Thoracic aorta (tissue), 2 donors: ENCODE measurements around the gene XYLT1. TPM values are rescaled to one million over a fixed set of nuclear protein-coding genes. Genes with fewer than 3 reads are reported as not detected.

Experiments
- ATAC-seq: fragments of 150-250 bp; one replicate; pipeline ENCODE4 v1.8.0; 2017; ENCODE audit warnings: low read depth; ENCODE audit not compliant: insufficient number of reproducible peaks, low FRiP score
- DNase-seq: peaks from one replicate; pipeline ENCODE4 v3.0.0-alpha.2; 2020; ENCODE audit warnings: low spot score
- H3K27ac ChIP-seq, 2 donors: fragments of 200-600 bp; sonication (generic); 1 replicate in 1 of 2; 2 replicates in 1 of 2; pipeline ENCODE4 v1.5.1; 2016; ENCODE audit warnings: mild to moderate bottlenecking in 2 of 2, moderate library complexity in 2 of 2
- H3K27me3 ChIP-seq: fragments of 200-600 bp; sonication (generic); replicated peaks from 2 replicates; pipeline ENCODE4 v1.6.0; 2016; ENCODE audit warnings: mild to moderate bottlenecking; ENCODE audit not compliant: insufficient read depth
- H3K36me3 ChIP-seq: fragments of 200-600 bp; sonication (generic); one replicate; pipeline ENCODE4 v1.5.1; 2016
- H3K4me1 ChIP-seq, 2 donors: fragments of 200-600 bp; sonication (generic); 1 replicate in 1 of 2; 2 replicates in 1 of 2; pipeline versions ENCODE4 v1.5.1 to v1.6.0; 2016; ENCODE audit warnings: low read depth in 2 of 2, mild to moderate bottlenecking in 1 of 2; ENCODE audit not compliant: control insufficient read depth in 1 of 2
- H3K4me3 ChIP-seq: fragments of 200-600 bp; sonication (generic); 2 replicates; pipeline ENCODE4 v1.5.1; 2016; ENCODE audit warnings: mild to moderate bottlenecking
- H3K9me3 ChIP-seq: fragments of 200-600 bp; sonication (generic); 2 replicates; pipeline ENCODE4 v1.5.1; 2016
- CTCF ChIP-seq: fragments of 200-600 bp; sonication (generic); IDR thresholded peaks from one replicate; pipeline ENCODE4 v1.5.1; 2019; ENCODE audit warnings: antibody characterized with exemption
- total RNA-seq, 2 donors: library from RNA; depleted of rRNA; stranded (reverse); fragments of >200 nt; gene quantifications; one replicate each; pipeline versions ENCODE4 v1.1.0 to v1.2.3, GENCODE V29; 2016

The XYLT1 gene
- total RNA-seq, 2 donors from 2014 or later = 13.1 to 22.5 TPM

DNA sequence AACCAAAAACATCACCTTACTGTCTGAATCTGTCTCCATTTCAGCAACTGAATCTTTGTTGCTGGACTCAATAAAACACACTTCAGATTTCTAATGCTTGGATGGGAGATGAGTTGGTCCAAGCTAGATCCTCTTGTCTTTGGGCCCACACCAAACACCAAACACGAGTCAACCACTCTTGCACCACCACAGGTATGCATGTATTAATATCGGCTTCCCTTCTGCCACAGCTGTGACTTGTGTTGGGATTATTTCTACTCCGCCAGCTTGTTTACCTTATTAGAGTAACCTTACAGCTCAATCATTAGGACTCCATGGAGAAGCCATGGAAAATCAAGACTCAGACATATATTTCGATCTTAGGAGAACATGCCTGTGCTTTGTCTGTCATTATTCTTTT is 49.9 kb downstream of the XYLT1 start:
- H3K9me3 ChIP-seq = no peaks in the 10 kb centered on the region

GRCh38 chr16:17419266-17419665 is 51.5 kb downstream of the XYLT1 start:
- Histone ChIP-seq H3K4me1 (peaks cover 4 to 16% of the 10 kb centered on the region in 2 donors), H3K27ac (no peak overlapping the region), H3K36me3 (no peaks in the 10 kb centered on the region), H3K27me3 (no peaks in the 10 kb centered on the region), H3K4me3 (no peak overlapping the region), H3K9me3 (no peaks in the 10 kb centered on the region)
- no peak for TF ChIP-seq CTCF
- no peak for DNase-seq
- ATAC-seq = no peak

More for the DNA sequence above, 49.9 kb downstream of the XYLT1 start:
- ATAC-seq (no peak), DNase-seq (no peak)
- Histone ChIP-seq H3K27ac (no peak overlapping the region), H3K4me3 (no peak overlapping the region), H3K36me3 (no peaks in the 10 kb centered on the region), H3K4me1 (peaks cover 4 to 16% of the 10 kb centered on the region in 2 donors), H3K27me3 (no peaks in the 10 kb centered on the region)
- no peak for TF ChIP-seq CTCF

- peak overlapping the region in 1 of 2 donors; percentile 27 for H3K27ac ChIP-seq
- ATAC-seq (no peak), DNase-seq (no peak)
- no peaks in the 10 kb centered on the region for H3K36me3 ChIP-seq
- H3K9me3 ChIP-seq = no peaks in the 10 kb centered on the region
- H3K4me1 ChIP-seq = peaks cover 4 to 20% of the 10 kb centered on the region in 2 donors
- H3K27me3 ChIP-seq = no peaks in the 10 kb centered on the region
- H3K4me3 ChIP-seq = no peak overlapping the region
- TF ChIP-seq CTCF = no peak
Observed at GRCh38 chr16:17417740-17418139, 53.0 kb downstream of the XYLT1 start.

DNA sequence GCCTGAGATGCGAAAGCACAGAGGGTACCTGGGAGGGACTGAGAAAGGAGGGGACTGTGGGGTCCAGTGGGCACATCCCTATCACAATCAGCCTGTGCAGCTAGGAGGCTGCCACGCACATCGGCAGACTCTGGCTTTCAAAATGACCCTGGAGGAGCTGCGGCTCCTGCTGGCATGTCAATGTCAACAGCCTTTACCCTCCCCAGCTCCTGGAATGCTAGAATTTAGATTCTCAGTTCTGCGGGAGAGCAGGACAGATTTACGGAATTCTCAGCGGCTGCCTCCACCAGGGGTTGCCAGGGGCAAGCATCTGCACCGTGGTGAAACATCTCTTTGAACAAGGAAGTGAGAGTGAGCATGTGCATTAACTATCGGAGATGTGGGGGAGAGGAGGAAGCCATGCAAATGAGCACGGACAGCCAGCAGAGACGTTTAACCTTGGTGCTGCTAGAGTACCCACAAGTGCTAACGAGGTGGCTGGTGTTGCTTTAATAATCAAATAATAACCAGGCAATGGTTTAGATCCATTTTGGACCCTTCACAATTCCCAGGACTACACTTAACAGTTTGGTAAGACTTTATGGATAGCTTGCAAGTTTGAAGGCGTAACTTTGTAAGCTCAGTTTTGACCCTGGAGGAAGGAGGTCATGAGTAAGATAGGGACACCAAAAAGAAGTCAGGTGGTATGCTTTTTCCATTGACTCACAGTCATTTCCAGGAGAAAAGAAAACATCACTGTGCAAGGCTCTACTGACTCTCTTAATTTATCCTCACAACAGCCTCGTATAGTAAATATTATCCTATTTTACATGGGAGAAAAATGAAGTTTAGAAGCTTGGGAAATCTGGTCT is 54.1 kb downstream of the XYLT1 start:
- Histone ChIP-seq H3K4me1 (peaks cover 7 to 27% of the 10 kb centered on the region in 2 donors), H3K4me3 (peak overlapping the region; percentile 26), H3K9me3 (no peaks in the 10 kb centered on the region), H3K27ac (peak overlapping the region in 1 of 2 donors; percentile 27), H3K27me3 (no peaks in the 10 kb centered on the region), H3K36me3 (no peaks in the 10 kb centered on the region)
- ATAC-seq (no peak), DNase-seq (no peak)
- TF ChIP-seq CTCF = no peak

DNA sequence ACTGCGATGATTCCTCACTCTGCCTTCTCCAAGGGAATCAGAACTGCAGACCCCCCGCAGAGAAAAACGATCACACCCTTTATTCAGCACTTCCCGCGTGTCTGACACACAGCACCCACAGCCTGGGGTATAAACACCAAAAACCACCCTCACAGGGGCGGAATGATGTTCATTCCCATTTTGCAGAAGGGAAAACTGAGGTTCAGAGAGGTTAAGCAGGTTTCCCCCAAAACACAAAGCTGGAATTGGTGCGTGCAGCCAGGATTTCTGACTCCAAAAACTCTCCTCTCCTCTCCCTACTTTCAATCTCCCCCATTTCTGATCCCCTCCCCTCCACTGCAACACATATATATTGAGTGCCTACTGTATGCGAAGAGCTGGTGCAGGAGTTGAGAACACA is 55.8 kb downstream of the XYLT1 start:
- DNase-seq (no peak), ATAC-seq (no peak)
- Histone ChIP-seq H3K4me1 (peaks cover 7 to 27% of the 10 kb centered on the region in 2 donors), H3K4me3 (no peak overlapping the region), H3K36me3 (no peaks in the 10 kb centered on the region), H3K27ac (no peak overlapping the region), H3K9me3 (no peaks in the 10 kb centered on the region), H3K27me3 (no peaks in the 10 kb centered on the region)
- TF ChIP-seq CTCF = no peak
